K562 (cell line): Measurements from ENCODE around the gene ITPR1. TPM values are rescaled to one million over a fixed set of nuclear protein-coding genes. Genes with fewer than 3 reads are reported as not detected.

Experiments used
- ELK3 ChIP-seq: fragments of 450-650 bp; formaldehyde crosslinking; IDR thresholded peaks from 2 replicates; pipeline ENCODE4 v1.4.0; 2020; ENCODE audit warnings: mild to moderate bottlenecking
- GMEB1 ChIP-seq: fragments of 250-450 bp; sonication (Bioruptor Pico); IDR thresholded peaks from 2 replicates; pipeline ENCODE4 v1.4.0; 2020; ENCODE audit warnings: mild to moderate bottlenecking
- PRDM10 ChIP-seq: fragments of 450-650 bp; IDR thresholded peaks from 2 replicates; pipeline ENCODE4 v1.6.1; 2018; ENCODE audit not compliant: partially characterized antibody
- RB1 ChIP-seq: fragments of 450-650 bp; IDR thresholded peaks from 2 replicates; pipeline ENCODE4 v1.6.1; 2017; ENCODE audit warnings: low read depth, mild to moderate bottlenecking
- SNRNP70 ChIP-seq: fragments of 200-400 bp; formaldehyde crosslinking; optimal IDR thresholded peaks from 2 replicates; pipeline ENCODE3; 2017; ENCODE audit warnings: low read depth, low read length
- ZFP36 ChIP-seq: fragments of 150-350 bp; IDR thresholded peaks from 2 replicates; pipeline ENCODE4 v1.6.1; 2018; ENCODE audit warnings: low read length, low read depth; ENCODE audit not compliant: partially characterized antibody
- ZFP91 ChIP-seq: sonication (generic); formaldehyde crosslinking; IDR thresholded peaks from 2 replicates; pipeline ENCODE4 v1.8.0; 2022; ENCODE audit warnings: mild to moderate bottlenecking, missing genetic modification reagents
- ZNF57 ChIP-seq: fragments of 450-650 bp; formaldehyde crosslinking; IDR thresholded peaks from 2 replicates; pipeline ENCODE4 v1.4.0; 2020; ENCODE audit warnings: mild to moderate bottlenecking, moderate library complexity
- polyA plus RNA-seq, 8 experiments: library from polyadenylated mRNA; depleted of rRNA in 4 of 8; stranded (reverse) in 5 of 8; unstranded in 3 of 8; fragments of >200 nt; fragmentation: Nextera tagmentation in 2 of 8; fragmentation: Illumina TruSeq in 1 of 8; extraction: Ambion mirVana in 2 of 8; extraction: Trizol in 1 of 8; gene quantifications; 2 replicates each; pipeline versions ENCODE4 v1.2.1 to v1.2.3, GENCODE V29; 2011 to 2014; ENCODE audit warnings: inconsistent platforms in 1 of 8, missing spikeins in 1 of 8
- total RNA-seq, 7 experiments: library from RNA; depleted of rRNA in 6 of 7; stranded (reverse); fragments of >200 nt in 6 of 7; fragmentation: Illumina TruSeq in 2 of 7; extraction: Trizol in 2 of 7; gene quantifications; 2 replicates each; pipeline versions ENCODE4 v1.2.1 to v1.2.3, GENCODE V29; 2011 to 2021; ENCODE audit warnings: low replicate concordance in 1 of 7

The ITPR1 gene
- total and polyA plus RNA-seq, 9 of the 15 experiments (the other 6 are each of a cell fraction or from before 2014, with no cell fraction given): 22.4 to 40.0 (median 27.4) TPM

- TF ChIP-seq PRDM10 (peak; percentile 52), ZNF57 (CRISPR knock-in tag) (no peak), RB1 (peak; percentile 33; the same call in 1 of the 2 replicates), ELK3 (CRISPR knock-in tag) (peak; percentile 67; the same call in 1 of the 2 replicates), GMEB1 (CRISPR knock-in tag) (peak; percentile 41; the same call in 1 of the 2 replicates), ZFP36 (peak; percentile 1), SNRNP70 (no peak), ZFP91 (CRISPR knock-in tag) (peak; percentile 81)
These were observed 332.5 kb downstream of the ITPR1 start (continued) for GRCh38 chr3:4825436-4826236.
